Breast epithelium (tissue), 3 donors: Measurements from ENCODE around the gene MAJIN.

Source experiments
- POLR2A ChIP-seq: fragments of 450-650 bp; IDR thresholded peaks from one replicate; pipeline ENCODE4 v1.6.1; 2016; ENCODE audit warnings: antibody characterized with exemption, mild to moderate bottlenecking, moderate library complexity
- POLR2AphosphoS5 ChIP-seq, 3 donors: sonication (generic); formaldehyde crosslinking; IDR thresholded peaks; one replicate each; pipeline ENCODE4 v1.6.1; 2017; ENCODE audit warnings: antibody characterized with exemption in 3 of 3
- TF ChIP-seq, protein P1 (sequence below), 3 donors: fragments of 450-650 bp; IDR thresholded peaks; one replicate each; pipeline ENCODE4 v1.5.1; 2016 to 2017; ENCODE audit warnings: antibody characterized with exemption in 3 of 3, mild to moderate bottlenecking in 3 of 3, moderate library complexity in 3 of 3

DNA sequence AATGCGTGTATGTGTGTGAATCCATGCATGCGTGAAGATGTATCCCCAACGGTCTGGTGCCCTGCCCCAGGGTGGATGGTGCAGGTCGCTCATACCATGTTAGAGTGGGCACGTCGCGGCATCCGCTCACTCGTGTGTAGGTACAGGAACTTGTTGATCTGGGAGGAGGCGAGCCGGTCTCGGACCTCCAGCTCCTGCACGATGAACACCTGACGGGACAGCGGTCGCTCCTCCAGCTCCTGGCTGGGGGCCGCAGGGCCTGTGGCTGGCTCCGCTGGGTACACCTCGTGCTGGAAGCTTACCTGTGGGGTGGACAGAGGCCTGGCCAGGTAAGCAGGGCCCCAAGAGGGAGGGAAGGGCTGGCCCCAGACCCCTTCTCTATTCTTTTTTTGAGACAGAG is 73.4 kb downstream of the MAJIN start:
- TF ChIP-seq, protein P1, sequence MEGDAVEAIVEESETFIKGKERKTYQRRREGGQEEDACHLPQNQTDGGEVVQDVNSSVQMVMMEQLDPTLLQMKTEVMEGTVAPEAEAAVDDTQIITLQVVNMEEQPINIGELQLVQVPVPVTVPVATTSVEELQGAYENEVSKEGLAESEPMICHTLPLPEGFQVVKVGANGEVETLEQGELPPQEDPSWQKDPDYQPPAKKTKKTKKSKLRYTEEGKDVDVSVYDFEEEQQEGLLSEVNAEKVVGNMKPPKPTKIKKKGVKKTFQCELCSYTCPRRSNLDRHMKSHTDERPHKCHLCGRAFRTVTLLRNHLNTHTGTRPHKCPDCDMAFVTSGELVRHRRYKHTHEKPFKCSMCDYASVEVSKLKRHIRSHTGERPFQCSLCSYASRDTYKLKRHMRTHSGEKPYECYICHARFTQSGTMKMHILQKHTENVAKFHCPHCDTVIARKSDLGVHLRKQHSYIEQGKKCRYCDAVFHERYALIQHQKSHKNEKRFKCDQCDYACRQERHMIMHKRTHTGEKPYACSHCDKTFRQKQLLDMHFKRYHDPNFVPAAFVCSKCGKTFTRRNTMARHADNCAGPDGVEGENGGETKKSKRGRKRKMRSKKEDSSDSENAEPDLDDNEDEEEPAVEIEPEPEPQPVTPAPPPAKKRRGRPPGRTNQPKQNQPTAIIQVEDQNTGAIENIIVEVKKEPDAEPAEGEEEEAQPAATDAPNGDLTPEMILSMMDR (IDR thresholded peaks at IDR 0.05), result no peak
- no peak for TF ChIP-seq POLR2A
- no peak for TF ChIP-seq POLR2AphosphoS5 (IDR thresholded peaks at IDR 0.05)
